ENCODE data around the gene MAN2A2.

Gene MAN2A2

GRCh38 chr15:90970274-90970673, 67.2 kb downstream of the MAN2A2 start:
- no peak for DNase-seq

- DNase-seq = no peak
These were observed 69.0 kb downstream of the MAN2A2 start for GRCh38 chr15:90972133-90972532.
